A172 (cell line): ENCODE results near the gene TSPAN3. TPM values are rescaled to one million over a fixed set of nuclear protein-coding genes. Genes with fewer than 3 reads are reported as not detected.

Experiments
- total RNA-seq: library from RNA; depleted of rRNA; stranded (reverse); fragments of >200 nt; shearing (Covaris generic); gene quantifications from 2 replicates; pipeline ENCODE4 v1.2.3, GENCODE V29; 2014; rRNA removed

TSPAN3 gene
- total RNA-seq, 1 experiment from 2014 or later, result 439 TPM

Other genes with a start within 250 kb of the TSPAN3 start
- 8.5 and 22.7 TPM in 2 replicates for gene SCAPER, start 165.8 kb downstream of the TSPAN3 start, total RNA-seq
- 167 and 217 TPM in 2 replicates for gene RCN2, start 139.4 kb downstream of the TSPAN3 start, total RNA-seq
- 0.33 and 1.0 TPM in 2 replicates for gene PSTPIP1, start 76.0 kb downstream of the TSPAN3 start, total RNA-seq